IPS-18c (cell line): Measurements from ENCODE around the gene NDP.
"Not testable (repeated sequence)": the region's sequence is repeated elsewhere in the genome, so short reads cannot be mapped to it uniquely, and the experiment has no call there.

Experiments
- H3K4me3 ChIP-seq: 2 replicates; pipeline ENCODE4 v1.7.0; 2013; ENCODE audit warnings: low read depth, mild to moderate bottlenecking, low read length, moderate library complexity; ENCODE audit not compliant: insufficient read depth
- H3K9me3 ChIP-seq: one replicate; pipeline ENCODE4 v1.6.1; 2013; ENCODE audit warnings: mild to moderate bottlenecking, low read length, moderate library complexity; ENCODE audit not compliant: control insufficient read depth, insufficient read depth

NDP gene

GRCh38 chrX:43939187-43939926 lies 33.8 kb downstream of the NDP start:
- Histone ChIP-seq H3K9me3 (peaks cover 6% of the 10 kb centered on the region), H3K4me3 (no peak overlapping the region)

- H3K4me3 ChIP-seq, H3K9me3 ChIP-seq: not testable (repeated sequence)
These were observed 51.2 kb downstream of the NDP start for GRCh38 chrX:43922032-43922431.

- not testable (repeated sequence) for H3K4me3 ChIP-seq, H3K9me3 ChIP-seq
These were observed 62.4 kb downstream of the NDP start for GRCh38 chrX:43910772-43911171.

GRCh38 chrX:43910012-43910411 lies 63.2 kb downstream of the NDP start:
- peaks cover 4% of the 10 kb centered on the region for H3K9me3 ChIP-seq
- H3K4me3 ChIP-seq, result no peak overlapping the region

- peaks cover 2% of the 10 kb centered on the region for H3K9me3 ChIP-seq
- no peak overlapping the region for H3K4me3 ChIP-seq
These were observed 64.0 kb downstream of the NDP start for GRCh38 chrX:43909141-43909540.

- H3K9me3 ChIP-seq, result peaks cover 4% of the 10 kb centered on the region
- no peak overlapping the region for H3K4me3 ChIP-seq
These were observed 73.0 kb downstream of the NDP start for GRCh38 chrX:43899878-43900815.
